ENCODE measurements around the gene CYP2C8.

GRCh38 chr10:95031656-95032055 is 37.6 kb downstream of the CYP2C8 start:
- TF ChIP-seq BACH2 (CRISPR knock-in tag; IDR thresholded peaks at IDR 0.05; ENCODE audit: borderline replicate concordance) (no peak), PATZ1 (CRISPR knock-in tag; IDR thresholded peaks at IDR 0.05; ENCODE audit: borderline replicate concordance) (no peak)

All from SK-N-SH treated with all-trans-retinoic acid at 6 μM for 48 hours (cell line).